ENCODE measurements around the gene PHF8.

The PHF8 gene

DNA sequence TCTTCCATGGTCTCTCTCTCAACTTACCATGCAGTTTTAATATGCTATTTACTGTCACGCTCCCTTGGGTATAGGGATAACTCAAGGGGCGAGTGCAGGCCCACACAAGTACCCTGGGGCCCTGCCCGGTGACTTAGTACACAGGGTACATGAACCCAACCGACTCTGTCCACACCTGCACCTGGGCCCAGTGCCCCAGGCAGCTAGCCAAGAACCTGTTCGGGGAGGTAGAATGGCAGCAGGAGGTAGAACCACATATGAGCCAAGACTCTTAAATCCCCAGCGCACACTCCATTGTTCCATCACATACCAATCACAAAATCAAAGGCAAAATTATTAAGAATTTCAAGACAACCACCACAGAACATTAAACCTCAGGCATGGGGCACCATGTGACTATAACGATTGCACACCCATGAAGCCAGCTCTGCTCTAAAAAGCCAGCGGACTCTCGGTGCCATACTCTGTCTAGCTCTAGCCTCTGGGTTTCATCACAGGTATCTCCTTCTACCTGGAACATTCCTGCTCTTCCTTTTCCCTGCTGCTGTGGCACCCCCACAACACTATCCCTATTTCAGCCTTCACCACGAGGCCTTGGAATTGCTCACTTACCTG lies 14.6 kb downstream of the PHF8 start:
- TF ChIP-seq, protein P1, sequence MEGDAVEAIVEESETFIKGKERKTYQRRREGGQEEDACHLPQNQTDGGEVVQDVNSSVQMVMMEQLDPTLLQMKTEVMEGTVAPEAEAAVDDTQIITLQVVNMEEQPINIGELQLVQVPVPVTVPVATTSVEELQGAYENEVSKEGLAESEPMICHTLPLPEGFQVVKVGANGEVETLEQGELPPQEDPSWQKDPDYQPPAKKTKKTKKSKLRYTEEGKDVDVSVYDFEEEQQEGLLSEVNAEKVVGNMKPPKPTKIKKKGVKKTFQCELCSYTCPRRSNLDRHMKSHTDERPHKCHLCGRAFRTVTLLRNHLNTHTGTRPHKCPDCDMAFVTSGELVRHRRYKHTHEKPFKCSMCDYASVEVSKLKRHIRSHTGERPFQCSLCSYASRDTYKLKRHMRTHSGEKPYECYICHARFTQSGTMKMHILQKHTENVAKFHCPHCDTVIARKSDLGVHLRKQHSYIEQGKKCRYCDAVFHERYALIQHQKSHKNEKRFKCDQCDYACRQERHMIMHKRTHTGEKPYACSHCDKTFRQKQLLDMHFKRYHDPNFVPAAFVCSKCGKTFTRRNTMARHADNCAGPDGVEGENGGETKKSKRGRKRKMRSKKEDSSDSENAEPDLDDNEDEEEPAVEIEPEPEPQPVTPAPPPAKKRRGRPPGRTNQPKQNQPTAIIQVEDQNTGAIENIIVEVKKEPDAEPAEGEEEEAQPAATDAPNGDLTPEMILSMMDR (IDR thresholded peaks at IDR 0.05) = no peak
- no peak overlapping the region for H3K27ac ChIP-seq
- no peaks in the 10 kb centered on the region for H3K9me3 ChIP-seq
- intact Hi-C loops (cut with DNase I; ENCODE audit: low total_unique reads) = no loop called here
- H3K27me3 ChIP-seq = no peaks in the 10 kb centered on the region
- peaks cover 15 to 38% (median 28%) of the 10 kb centered on the region in 3 donors for H3K36me3 ChIP-seq
- H3K4me1 ChIP-seq = peaks cover 0 to 3% (median 0%) of the 10 kb centered on the region in 4 donors
- no peak for DNase-seq
- no peak overlapping the region for H3K4me3 ChIP-seq

DNA sequence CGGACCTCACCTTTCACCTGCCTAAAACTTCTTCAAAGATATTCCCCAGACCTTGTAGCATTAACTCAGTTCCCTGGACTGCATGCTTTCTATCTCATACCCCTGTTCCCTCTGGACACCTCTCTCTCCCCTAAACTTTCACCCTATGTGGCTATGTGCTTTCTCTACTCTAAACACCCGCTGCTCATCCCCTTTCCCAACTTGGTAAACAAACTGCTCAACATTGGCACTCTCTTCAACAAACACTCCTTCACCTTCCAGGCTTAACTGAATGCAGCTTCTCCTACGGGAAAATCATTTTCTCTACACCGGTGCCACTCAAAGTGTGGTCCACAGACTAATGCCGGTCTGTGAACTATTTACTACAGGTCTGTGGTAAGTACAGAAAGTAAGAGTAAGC lies 19.9 kb downstream of the PHF8 start:
- intact Hi-C loops (cut with DNase I; ENCODE audit: low total_unique reads) = no loop called here
- no peak for DNase-seq
- H3K9me3 ChIP-seq = no peaks in the 10 kb centered on the region
- peaks cover 0 to 29% (median 21%) of the 10 kb centered on the region in 3 donors for H3K36me3 ChIP-seq
- H3K27me3 ChIP-seq = no peaks in the 10 kb centered on the region
- TF ChIP-seq, protein P1 (IDR thresholded peaks at IDR 0.05) = no peak
- peaks cover 0 to 2% (median 0%) of the 10 kb centered on the region in 4 donors for H3K4me1 ChIP-seq
- no peak overlapping the region for H3K4me3 ChIP-seq
- no peak overlapping the region for H3K27ac ChIP-seq

DNA sequence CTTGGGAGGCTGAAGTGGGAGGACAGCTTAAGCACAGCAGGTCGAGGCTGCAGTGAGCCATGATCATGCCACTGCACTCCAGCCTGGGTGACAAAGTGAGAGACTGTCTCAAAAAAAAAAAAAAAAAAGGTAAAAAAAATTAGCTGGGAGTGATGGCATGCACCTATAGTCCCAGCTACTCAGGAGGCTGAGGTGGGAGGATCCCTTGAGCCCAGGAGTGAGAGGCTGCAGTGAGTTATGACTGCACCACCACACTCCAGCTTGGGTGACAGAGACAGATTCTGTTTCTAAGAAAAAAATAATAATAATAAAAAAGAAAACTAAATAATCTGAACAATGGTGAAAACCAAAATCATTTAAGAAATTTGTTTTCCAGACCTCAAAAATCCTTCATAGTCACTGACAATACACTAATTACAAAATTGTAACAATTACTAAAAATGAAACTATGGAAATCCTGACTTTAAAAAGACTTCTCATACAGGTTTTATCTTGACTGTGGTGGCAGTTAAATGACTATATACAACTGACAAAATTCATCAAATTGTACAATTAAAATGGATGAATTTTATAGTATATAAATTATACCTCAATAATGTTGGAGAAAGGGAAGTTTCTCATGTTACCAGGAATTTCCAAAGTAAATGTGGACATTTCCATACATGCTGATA lies 31.3 kb downstream of the PHF8 start:
- no peak overlapping the region for H3K27ac ChIP-seq
- H3K4me1 ChIP-seq = no peaks in the 10 kb centered on the region
- H3K9me3 ChIP-seq = no peaks in the 10 kb centered on the region
- TF ChIP-seq, protein P1 (IDR thresholded peaks at IDR 0.05) = no peak
- H3K4me3 ChIP-seq = no peak overlapping the region
- no peaks in the 10 kb centered on the region for H3K27me3 ChIP-seq
- peaks cover 3 to 53% (median 35%) of the 10 kb centered on the region in 3 donors for H3K36me3 ChIP-seq
- DNase-seq = no peak
- intact Hi-C loops (cut with DNase I; ENCODE audit: low total_unique reads) = no loop called here

DNA sequence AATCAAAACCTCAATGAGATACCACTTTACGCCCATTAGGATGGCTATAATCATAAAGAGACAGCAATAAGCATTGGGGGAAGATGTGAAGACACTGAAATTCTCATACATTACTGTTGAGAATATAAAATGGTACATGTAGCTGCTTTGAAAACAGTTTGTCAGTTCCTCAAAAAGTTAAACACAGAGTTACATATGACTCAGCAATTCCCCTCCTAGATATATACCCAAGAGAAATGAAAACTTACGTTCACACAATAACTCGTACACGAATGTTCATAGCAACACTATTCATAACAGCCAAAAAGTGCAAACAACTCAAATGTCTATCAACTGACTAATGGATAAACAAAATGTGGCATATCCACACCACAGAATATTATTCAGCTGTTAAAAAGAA lies 36.6 kb downstream of the PHF8 start:
- DNase-seq = no peak
- H3K9me3 ChIP-seq = no peaks in the 10 kb centered on the region
- H3K27ac ChIP-seq = no peak overlapping the region
- H3K36me3 ChIP-seq = peaks cover under 1 to 19% (median 14%) of the 10 kb centered on the region in 3 donors
- no peak overlapping the region for H3K4me3 ChIP-seq
- TF ChIP-seq, protein P1 (IDR thresholded peaks at IDR 0.05) = no peak
- no peaks in the 10 kb centered on the region for H3K27me3 ChIP-seq
- intact Hi-C loops (cut with DNase I; ENCODE audit: low total_unique reads) = no loop called here
- no peaks in the 10 kb centered on the region for H3K4me1 ChIP-seq

DNA sequence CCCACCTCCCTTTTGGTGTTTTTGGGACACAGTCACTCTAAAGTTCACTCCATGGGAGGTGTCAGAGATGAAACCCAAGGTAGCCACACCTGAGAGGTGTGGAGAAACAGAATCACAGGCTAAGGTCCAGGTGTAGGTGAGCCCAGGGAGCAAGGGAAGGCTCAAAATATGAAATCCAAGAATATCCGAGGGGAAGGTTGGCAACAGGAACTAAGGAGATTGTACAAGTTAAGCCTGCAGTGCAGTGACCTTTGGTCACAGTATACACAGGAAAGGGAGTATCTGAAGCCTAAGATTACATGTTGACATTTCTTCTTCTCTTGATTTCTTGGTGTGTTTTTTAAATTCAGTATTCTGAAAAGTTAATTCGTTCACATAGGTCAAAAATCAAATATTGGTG lies 46.5 kb downstream of the PHF8 start:
- DNase-seq = no peak
- no peaks in the 10 kb centered on the region for H3K9me3 ChIP-seq
- H3K4me1 ChIP-seq = no peaks in the 10 kb centered on the region
- TF ChIP-seq, protein P1 (IDR thresholded peaks at IDR 0.05) = no peak
- no peak overlapping the region for H3K4me3 ChIP-seq
- no peaks in the 10 kb centered on the region for H3K27me3 ChIP-seq
- no peak overlapping the region for H3K27ac ChIP-seq
- peaks cover 33 to 72% (median 53%) of the 10 kb centered on the region in 3 donors for H3K36me3 ChIP-seq
- intact Hi-C loops (cut with DNase I; ENCODE audit: low total_unique reads) = no loop called here

Measured in tibial artery (tissue), 4 donors.